Liver (tissue), 9 donors: ENCODE measurements around the gene HMG20A. TPM values are rescaled to one million over a fixed set of nuclear protein-coding genes. Genes with fewer than 3 reads are reported as not detected.

Source experiments
- DNase-seq: peaks from one replicate; pipeline ENCODE4 v3.0.0-alpha.2; 2017; ENCODE audit warnings: low spot score
- H3K27ac ChIP-seq, 2 donors: one replicate each; pipeline ENCODE4 v1.7.0; 2013; ENCODE audit warnings: inconsistent platforms in 2 of 2, low read length in 2 of 2, control low read depth in 1 of 2, low read depth in 1 of 2, mild to moderate bottlenecking in 1 of 2
- H3K27me3 ChIP-seq, 4 donors: one replicate each; pipeline versions ENCODE4 v1.6.1 to v1.7.0; 2013; ENCODE audit warnings: low read length in 3 of 4, inconsistent platforms in 1 of 4, mild to moderate bottlenecking in 1 of 4, moderate library complexity in 1 of 4; ENCODE audit not compliant: control insufficient read depth in 4 of 4, insufficient read depth in 4 of 4
- H3K36me3 ChIP-seq, 4 donors: one replicate each; pipeline versions ENCODE4 v1.6.1 to v1.7.0; 2013; ENCODE audit warnings: low read length in 3 of 4, mild to moderate bottlenecking in 3 of 4, low read depth in 1 of 4, moderate library complexity in 1 of 4; ENCODE audit not compliant: control insufficient read depth in 4 of 4, insufficient read depth in 3 of 4
- H3K4me1 ChIP-seq, 4 donors: one replicate each; pipeline versions ENCODE4 v1.6.1 to v1.7.0; 2013; ENCODE audit warnings: low read length in 3 of 4, mild to moderate bottlenecking in 3 of 4, moderate library complexity in 1 of 4; ENCODE audit not compliant: control insufficient read depth in 4 of 4, insufficient read depth in 4 of 4
- H3K4me3 ChIP-seq, 3 donors: one replicate each; pipeline versions ENCODE4 v1.6.1 to v1.7.0; 2013; ENCODE audit warnings: low read length in 3 of 3, control low read depth in 1 of 3, low read depth in 1 of 3, mild to moderate bottlenecking in 1 of 3
- H3K9ac ChIP-seq, 2 donors: one replicate each; pipeline ENCODE4 v1.7.0; 2013; ENCODE audit warnings: low read length in 2 of 2, mild to moderate bottlenecking in 2 of 2, moderate library complexity in 2 of 2, control low read depth in 1 of 2, low read depth in 1 of 2
- H3K9me3 ChIP-seq, 4 donors: one replicate each; pipeline versions ENCODE4 v1.6.1 to v1.7.0; 2013; ENCODE audit warnings: low read length in 3 of 4; ENCODE audit not compliant: control insufficient read depth in 4 of 4
- EGR1 ChIP-seq, 2 donors: IDR thresholded peaks; 2 replicates each; pipeline ENCODE4 v1.6.1; 2016 to 2018; ENCODE audit warnings: antibody characterized with exemption in 2 of 2, low read depth in 2 of 2
- FOXA1 ChIP-seq: IDR thresholded peaks from 2 replicates; pipeline ENCODE4 v1.6.1; 2016; ENCODE audit warnings: antibody characterized with exemption
- FOXA2 ChIP-seq: IDR thresholded peaks from 2 replicates; pipeline ENCODE4 v1.6.1; 2016; ENCODE audit warnings: antibody characterized with exemption
- GABPA ChIP-seq, 2 donors: IDR thresholded peaks in 1 of 2; conservative IDR thresholded peaks in 1 of 2; 2 replicates each; pipeline ENCODE4 v1.6.1; 2016; ENCODE audit warnings: antibody characterized with exemption in 2 of 2, mild to moderate bottlenecking in 1 of 2, moderate library complexity in 1 of 2
- HNF4A ChIP-seq, 2 donors: conservative IDR thresholded peaks; 2 replicates each; pipeline ENCODE4 v1.6.1; 2016; ENCODE audit warnings: antibody characterized with exemption in 2 of 2, mild to moderate bottlenecking in 2 of 2
- HNF4G ChIP-seq: IDR thresholded peaks from 2 replicates; pipeline ENCODE4 v1.6.1; 2016; ENCODE audit warnings: antibody characterized with exemption
- JUND ChIP-seq, 2 donors: IDR thresholded peaks; 2 replicates each; pipeline ENCODE4 v1.6.1; 2016; ENCODE audit warnings: antibody characterized with exemption in 2 of 2
- NR2F2 ChIP-seq: IDR thresholded peaks from 2 replicates; pipeline ENCODE4 v1.6.1; 2016; ENCODE audit warnings: antibody characterized with exemption
- RAD21 ChIP-seq, 2 donors: IDR thresholded peaks; 2 replicates each; pipeline ENCODE4 v1.6.1; 2016; ENCODE audit warnings: antibody characterized with exemption in 2 of 2, mild to moderate bottlenecking in 2 of 2
- RXRA ChIP-seq, 2 donors: IDR thresholded peaks; 2 replicates each; pipeline ENCODE4 v1.6.1; 2017 to 2018; ENCODE audit warnings: antibody characterized with exemption in 2 of 2, mild to moderate bottlenecking in 1 of 2
- SP1 ChIP-seq: IDR thresholded peaks from 2 replicates; pipeline ENCODE4 v1.6.1; 2018; ENCODE audit warnings: antibody characterized with exemption, mild to moderate bottlenecking
- TAF1 ChIP-seq: conservative IDR thresholded peaks from 2 replicates; pipeline ENCODE4 v1.6.1; 2016; ENCODE audit warnings: antibody characterized with exemption, mild to moderate bottlenecking
- YY1 ChIP-seq: IDR thresholded peaks from 2 replicates; pipeline ENCODE4 v1.6.1; 2016; ENCODE audit warnings: antibody characterized with exemption, mild to moderate bottlenecking
- WGBS: extraction: QIAGEN DNeasy Blood & Tissue Kit; methylation state at CpG from one replicate; pipeline ENCODE4 v1.1.7; 2013; 5-methylcytosine and 5-hydroxymethylcytosine counted together
- polyA plus RNA-seq, 2 donors: library from polyadenylated mRNA; stranded (reverse) in 1 of 2; unstranded in 1 of 2; fragments of 200-250 nt in 1 of 2; fragments of >200 nt in 1 of 2; fragmentation: Nextera tagmentation in 1 of 2; extraction: Ambion mirVana in 1 of 2; gene quantifications; one replicate each; pipeline versions ENCODE4 v1.2.1 to v1.2.3, GENCODE V29; 2013 to 2015
- total RNA-seq, 2 donors: library from RNA; depleted of rRNA; stranded (reverse); fragments of >200 nt; gene quantifications; one replicate each; pipeline ENCODE4 v1.2.3, GENCODE V29; 2014
- TF ChIP-seq, protein P1 (sequence below): IDR thresholded peaks from 2 replicates; pipeline ENCODE4 v1.6.1; 2016; ENCODE audit warnings: antibody characterized with exemption
- TF ChIP-seq, protein P2 (sequence below): IDR thresholded peaks from 2 replicates; pipeline ENCODE4 v1.6.1; 2016; ENCODE audit warnings: antibody characterized with exemption
- TF ChIP-seq, protein P3 (sequence below): IDR thresholded peaks from 2 replicates; pipeline ENCODE4 v1.6.1; 2016; ENCODE audit warnings: antibody characterized with exemption, mild to moderate bottlenecking
- TF ChIP-seq, protein P4 (sequence below): fragments of 150-350 bp; IDR thresholded peaks from 2 replicates; pipeline ENCODE4 v1.5.1; 2017; ENCODE audit warnings: improper control_type of control experiment, low read depth, low read length; ENCODE audit not compliant: missing input control
- donor health status: healthy.
- donor health status: healthy.
- donor health status: healthy.
- donor health status: healthy.
- donor health status: healthy.

The HMG20A gene
- total and polyA plus RNA-seq, 4 donors = 7.7 to 19.4 (median 13.3) TPM

DNA sequence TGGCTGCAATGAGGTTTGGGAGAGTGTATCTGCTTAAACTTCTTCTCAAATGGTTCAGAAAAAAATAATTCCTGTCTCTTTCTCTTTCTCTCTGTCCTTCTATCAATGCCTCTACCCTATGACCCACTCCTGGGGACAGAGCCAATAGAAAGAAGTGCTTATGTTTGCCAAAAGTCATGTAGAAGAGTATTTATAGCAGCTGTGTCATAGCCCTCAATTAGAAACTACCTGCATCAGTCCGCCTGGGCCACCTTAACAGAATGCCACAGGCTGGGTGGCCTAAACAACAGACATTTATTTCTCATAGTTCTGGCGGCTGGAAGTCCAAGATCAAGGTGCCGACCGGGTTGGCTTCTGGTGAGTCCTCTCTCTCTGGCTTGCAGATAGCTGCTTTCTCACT is 92.5 kb downstream of the HMG20A start:
- no peak overlapping the region for H3K4me3 ChIP-seq
- H3K36me3 ChIP-seq = no peaks in the 10 kb centered on the region
- no peak overlapping the region for H3K9ac ChIP-seq
- H3K27ac ChIP-seq = no peak overlapping the region
- H3K9me3 ChIP-seq = peaks cover 0 to 2% (median 0%) of the 10 kb centered on the region in 4 donors
- WGBS = 95% methylated on average over 4 of the region's 4 CpGs
- TF ChIP-seq FOXA1 (no peak), RXRA (IDR thresholded peaks at IDR 0.05) (no peak), RAD21 (IDR thresholded peaks at IDR 0.05) (no peak), TAF1 (no peak), EGR1 (IDR thresholded peaks at IDR 0.05; ENCODE audit: low read depth in 2 of 2) (no peak), JUND (IDR thresholded peaks at IDR 0.05) (no peak), SP1 (no peak), FOXA2 (no peak), HNF4A (conservative IDR thresholded peaks at IDR 0.05) (no peak), GABPA (IDR thresholded peaks at IDR 0.05 in 1 of 2, conservative IDR thresholded peaks at IDR 0.05 in 1 of 2) (no peak), HNF4G (no peak), NR2F2 (no peak), YY1 (no peak)
- TF ChIP-seq, protein P1, sequence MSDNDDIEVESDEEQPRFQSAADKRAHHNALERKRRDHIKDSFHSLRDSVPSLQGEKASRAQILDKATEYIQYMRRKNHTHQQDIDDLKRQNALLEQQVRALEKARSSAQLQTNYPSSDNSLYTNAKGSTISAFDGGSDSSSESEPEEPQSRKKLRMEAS = no peak
- TF ChIP-seq, protein P2, sequence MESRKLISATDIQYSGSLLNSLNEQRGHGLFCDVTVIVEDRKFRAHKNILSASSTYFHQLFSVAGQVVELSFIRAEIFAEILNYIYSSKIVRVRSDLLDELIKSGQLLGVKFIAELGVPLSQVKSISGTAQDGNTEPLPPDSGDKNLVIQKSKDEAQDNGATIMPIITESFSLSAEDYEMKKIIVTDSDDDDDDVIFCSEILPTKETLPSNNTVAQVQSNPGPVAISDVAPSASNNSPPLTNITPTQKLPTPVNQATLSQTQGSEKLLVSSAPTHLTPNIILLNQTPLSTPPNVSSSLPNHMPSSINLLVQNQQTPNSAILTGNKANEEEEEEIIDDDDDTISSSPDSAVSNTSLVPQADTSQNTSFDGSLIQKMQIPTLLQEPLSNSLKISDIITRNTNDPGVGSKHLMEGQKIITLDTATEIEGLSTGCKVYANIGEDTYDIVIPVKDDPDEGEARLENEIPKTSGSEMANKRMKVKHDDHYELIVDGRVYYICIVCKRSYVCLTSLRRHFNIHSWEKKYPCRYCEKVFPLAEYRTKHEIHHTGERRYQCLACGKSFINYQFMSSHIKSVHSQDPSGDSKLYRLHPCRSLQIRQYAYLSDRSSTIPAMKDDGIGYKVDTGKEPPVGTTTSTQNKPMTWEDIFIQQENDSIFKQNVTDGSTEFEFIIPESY = no peak
- TF ChIP-seq, protein P3, sequence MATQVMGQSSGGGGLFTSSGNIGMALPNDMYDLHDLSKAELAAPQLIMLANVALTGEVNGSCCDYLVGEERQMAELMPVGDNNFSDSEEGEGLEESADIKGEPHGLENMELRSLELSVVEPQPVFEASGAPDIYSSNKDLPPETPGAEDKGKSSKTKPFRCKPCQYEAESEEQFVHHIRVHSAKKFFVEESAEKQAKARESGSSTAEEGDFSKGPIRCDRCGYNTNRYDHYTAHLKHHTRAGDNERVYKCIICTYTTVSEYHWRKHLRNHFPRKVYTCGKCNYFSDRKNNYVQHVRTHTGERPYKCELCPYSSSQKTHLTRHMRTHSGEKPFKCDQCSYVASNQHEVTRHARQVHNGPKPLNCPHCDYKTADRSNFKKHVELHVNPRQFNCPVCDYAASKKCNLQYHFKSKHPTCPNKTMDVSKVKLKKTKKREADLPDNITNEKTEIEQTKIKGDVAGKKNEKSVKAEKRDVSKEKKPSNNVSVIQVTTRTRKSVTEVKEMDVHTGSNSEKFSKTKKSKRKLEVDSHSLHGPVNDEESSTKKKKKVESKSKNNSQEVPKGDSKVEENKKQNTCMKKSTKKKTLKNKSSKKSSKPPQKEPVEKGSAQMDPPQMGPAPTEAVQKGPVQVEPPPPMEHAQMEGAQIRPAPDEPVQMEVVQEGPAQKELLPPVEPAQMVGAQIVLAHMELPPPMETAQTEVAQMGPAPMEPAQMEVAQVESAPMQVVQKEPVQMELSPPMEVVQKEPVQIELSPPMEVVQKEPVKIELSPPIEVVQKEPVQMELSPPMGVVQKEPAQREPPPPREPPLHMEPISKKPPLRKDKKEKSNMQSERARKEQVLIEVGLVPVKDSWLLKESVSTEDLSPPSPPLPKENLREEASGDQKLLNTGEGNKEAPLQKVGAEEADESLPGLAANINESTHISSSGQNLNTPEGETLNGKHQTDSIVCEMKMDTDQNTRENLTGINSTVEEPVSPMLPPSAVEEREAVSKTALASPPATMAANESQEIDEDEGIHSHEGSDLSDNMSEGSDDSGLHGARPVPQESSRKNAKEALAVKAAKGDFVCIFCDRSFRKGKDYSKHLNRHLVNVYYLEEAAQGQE = no peak
- TF ChIP-seq, protein P4, sequence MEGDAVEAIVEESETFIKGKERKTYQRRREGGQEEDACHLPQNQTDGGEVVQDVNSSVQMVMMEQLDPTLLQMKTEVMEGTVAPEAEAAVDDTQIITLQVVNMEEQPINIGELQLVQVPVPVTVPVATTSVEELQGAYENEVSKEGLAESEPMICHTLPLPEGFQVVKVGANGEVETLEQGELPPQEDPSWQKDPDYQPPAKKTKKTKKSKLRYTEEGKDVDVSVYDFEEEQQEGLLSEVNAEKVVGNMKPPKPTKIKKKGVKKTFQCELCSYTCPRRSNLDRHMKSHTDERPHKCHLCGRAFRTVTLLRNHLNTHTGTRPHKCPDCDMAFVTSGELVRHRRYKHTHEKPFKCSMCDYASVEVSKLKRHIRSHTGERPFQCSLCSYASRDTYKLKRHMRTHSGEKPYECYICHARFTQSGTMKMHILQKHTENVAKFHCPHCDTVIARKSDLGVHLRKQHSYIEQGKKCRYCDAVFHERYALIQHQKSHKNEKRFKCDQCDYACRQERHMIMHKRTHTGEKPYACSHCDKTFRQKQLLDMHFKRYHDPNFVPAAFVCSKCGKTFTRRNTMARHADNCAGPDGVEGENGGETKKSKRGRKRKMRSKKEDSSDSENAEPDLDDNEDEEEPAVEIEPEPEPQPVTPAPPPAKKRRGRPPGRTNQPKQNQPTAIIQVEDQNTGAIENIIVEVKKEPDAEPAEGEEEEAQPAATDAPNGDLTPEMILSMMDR = no peak
- H3K27me3 ChIP-seq = no peaks in the 10 kb centered on the region
- peaks cover 0 to 8% (median 3%) of the 10 kb centered on the region in 4 donors for H3K4me1 ChIP-seq
- DNase-seq = no peak
